PC-3 (cell line): ENCODE measurements around the gene TMC2. TPM values are rescaled to one million over a fixed set of nuclear protein-coding genes. Genes with fewer than 3 reads are reported as not detected.
A peak's percentile ranks its signal among the peaks of the same experiment; 100 is the strongest.

Source experiments
- ATAC-seq: fragments of 200-7000 bp; cut with Tn5 transposase; 2 replicates; pipeline ENCODE4 v1.9.1; 2020; ENCODE audit warnings: mild to moderate bottlenecking, moderate library complexity
- BruUV-seq: library from RNA; stranded (reverse); fragments of 400-500 nt; replicated peaks from 2 replicates; lab custom pipeline; 2021; lab: Mats Ljungman, UMichigan
- CTCF ChIA-PET: fragments of 300-600 bp; sonication (Branson Sonifier 250); formaldehyde crosslinking; loops from one replicate; lab custom pipeline; 2022; ENCODE audit warnings: antibody characterized with exemption; lab: Charles Lee
- POLR2A ChIA-PET: fragments of 300-600 bp; sonication (Branson Sonifier 250); formaldehyde crosslinking; loops from one replicate; lab custom pipeline; 2022; ENCODE audit warnings: antibody characterized with exemption; ENCODE audit not compliant: unreplicated experiment; lab: Charles Lee
- DNase-seq: peaks from one replicate; pipeline ENCODE4 v3.0.0-alpha.2; 2015
- H2AFZ ChIP-seq: fragments of 300-600 bp; sonication (generic); 2 replicates; pipeline ENCODE4 v1.6.0; 2016; ENCODE audit warnings: antibody characterized with exemption, low read length
- H3F3A ChIP-seq: fragments of 300-600 bp; sonication (generic); one replicate; pipeline ENCODE4 v1.6.0; 2017; ENCODE audit warnings: antibody characterized with exemption, low read length, control low read depth, mild to moderate bottlenecking; ENCODE audit not compliant: unreplicated experiment
- H3K27ac ChIP-seq: fragments of 300-600 bp; sonication (generic); 2 replicates; pipeline ENCODE4 v1.5.1; 2016; ENCODE audit warnings: mild to moderate bottlenecking, low read length
- H3K27me3 ChIP-seq: fragments of 300-600 bp; sonication (generic); 2 replicates; pipeline ENCODE4 v1.6.1; 2016; ENCODE audit warnings: low read length, mixed read lengths
- H3K36me3 ChIP-seq: fragments of 300-600 bp; sonication (generic); 2 replicates; pipeline ENCODE4 v1.6.1; 2016; ENCODE audit warnings: low read depth, mixed run types, low read length, mixed read lengths
- H3K4me1 ChIP-seq: fragments of 300-600 bp; sonication (generic); 2 replicates; pipeline ENCODE4 v1.5.1; 2016; ENCODE audit warnings: low read length; ENCODE audit not compliant: insufficient read depth
- H3K4me2 ChIP-seq: fragments of 300-600 bp; sonication (generic); 2 replicates; pipeline ENCODE4 v1.6.0; 2016; ENCODE audit warnings: low read length
- H3K4me3 ChIP-seq: fragments of 300-600 bp; sonication (generic); 2 replicates; pipeline ENCODE4 v1.5.1; 2016; ENCODE audit warnings: mild to moderate bottlenecking, low read length, mixed read lengths
- H3K79me2 ChIP-seq: fragments of 300-600 bp; sonication (generic); 2 replicates; pipeline ENCODE4 v1.6.1; 2017; ENCODE audit warnings: low read length, mixed read lengths
- H3K9ac ChIP-seq: fragments of 300-600 bp; sonication (generic); 2 replicates; pipeline ENCODE4 v1.6.0; 2016; ENCODE audit warnings: mild to moderate bottlenecking, low read length
- H3K9me2 ChIP-seq: fragments of 300-600 bp; sonication (generic); replicated peaks from 2 replicates; pipeline ENCODE4 v1.6.1; 2016; ENCODE audit warnings: mixed run types, low read length, mixed read lengths
- H3K9me3 ChIP-seq: fragments of 300-600 bp; sonication (generic); 2 replicates; pipeline ENCODE4 v1.6.1; 2016; ENCODE audit warnings: low read length, mixed read lengths
- H4K20me1 ChIP-seq: fragments of 300-600 bp; sonication (generic); 2 replicates; pipeline ENCODE4 v1.6.1; 2016; ENCODE audit warnings: low read length, mixed read lengths
- CTCF ChIP-seq: fragments of 300-600 bp; sonication (generic); conservative IDR thresholded peaks from 2 replicates; pipeline ENCODE4 v1.5.1; 2017; ENCODE audit warnings: antibody characterized with exemption, low read depth, mild to moderate bottlenecking, low read length
- EZH2 ChIP-seq: fragments of 300-600 bp; sonication (generic); IDR thresholded peaks from one replicate; pipeline ENCODE4 v1.6.1; 2017; ENCODE audit warnings: antibody characterized with exemption, mild to moderate bottlenecking, low read length; ENCODE audit not compliant: unreplicated experiment
- EZH2phosphoT487 ChIP-seq: fragments of 300-600 bp; sonication (generic); IDR thresholded peaks from 2 replicates; pipeline ENCODE4 v1.6.1; 2018; ENCODE audit warnings: mild to moderate bottlenecking, antibody characterized with exemption, low read length, borderline replicate concordance
- intact Hi-C: fragments of 100-400 bp; cut with micrococcal nuclease; formaldehyde crosslinking; loops from 2 replicates; pipeline ENCODE4 v1.9.0; 2023
- total RNA-seq: library from RNA; depleted of rRNA; stranded (reverse); fragments of >200 nt; gene quantifications from 2 replicates; pipeline ENCODE4 v1.2.3, GENCODE V29; 2014

The TMC2 gene
- total RNA-seq, 1 experiment from 2014 or later: not detected

- ChIA-PET CTCF (interaction anchor here (0.6 to 1.1 kb wide), 2 partner anchors 13 to 15 kb away, joined by 3 read pairs; no protein-coding TSS in a partner anchor), POLR2A (no interaction called here)
- peaks cover 16% of the 10 kb centered on the region for H3K4me1 ChIP-seq
- ATAC-seq: no peak
- H3K27me3 ChIP-seq: peaks cover 4% of the 10 kb centered on the region; the same call in 1 of the 2 replicates
- H3K36me3 ChIP-seq: no peaks in the 10 kb centered on the region
- no peaks in the 10 kb centered on the region for H3F3A ChIP-seq
- intact Hi-C loops: loop anchor here (1.0 kb wide), 1 partner anchor 39 kb away; the partner anchor contains the start of gene SNRPB
- no peak overlapping the region for H3K9ac ChIP-seq
- no peaks in the 10 kb centered on the region for H4K20me1 ChIP-seq
- H3K4me3 ChIP-seq: no peak overlapping the region
- peak overlapping the region; percentile 95; the same call in 1 of the 2 replicates for H3K4me2 ChIP-seq
- no peak overlapping the region for H3K27ac ChIP-seq
- peaks cover 18% of the 10 kb centered on the region for H3K79me2 ChIP-seq
- H2AFZ ChIP-seq: no peak overlapping the region
- no peaks in the 10 kb centered on the region for H3K9me3 ChIP-seq
- no peaks in the 10 kb centered on the region for H3K9me2 ChIP-seq
- DNase-seq: no peak
- no peak for TF ChIP-seq EZH2phosphoT487
- no peak for TF ChIP-seq EZH2
- TF ChIP-seq CTCF: no peak
- BruUV-seq: no TSS peak
Measured at GRCh38 chr20:2509794-2510193, 26.6 kb upstream of the TMC2 start.

DNA sequence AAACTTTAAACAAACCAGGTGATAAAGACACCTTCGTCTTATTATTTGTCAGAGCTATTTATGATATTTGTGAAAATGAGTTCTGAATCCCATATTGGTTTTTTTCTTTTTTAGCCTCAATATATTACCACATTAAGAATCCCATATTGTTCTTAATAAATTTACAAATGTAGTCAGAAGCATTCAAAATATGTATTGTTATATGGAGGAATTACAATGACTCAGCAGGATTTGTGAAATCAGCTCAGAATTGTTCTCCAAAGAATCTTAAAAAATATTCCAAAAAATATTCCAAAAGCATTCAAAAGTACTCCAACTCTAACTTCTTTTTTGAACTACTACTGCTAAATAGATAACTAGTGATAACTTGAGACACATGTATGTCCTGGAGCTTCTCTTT lies 21.2 kb upstream of the TMC2 start:
- Histone ChIP-seq H2AFZ (no peak overlapping the region), H3K27ac (no peak overlapping the region), H3K9me2 (no peaks in the 10 kb centered on the region), H3K4me2 (no peak overlapping the region), H3K9me3 (no peaks in the 10 kb centered on the region), H3K36me3 (no peaks in the 10 kb centered on the region), H3F3A (no peaks in the 10 kb centered on the region), H3K4me1 (no peaks in the 10 kb centered on the region), H4K20me1 (no peaks in the 10 kb centered on the region), H3K79me2 (no peaks in the 10 kb centered on the region), H3K9ac (no peak overlapping the region), H3K4me3 (no peak overlapping the region), H3K27me3 (peaks cover 4% of the 10 kb centered on the region; the same call in 1 of the 2 replicates)
- TF ChIP-seq EZH2 (no peak), EZH2phosphoT487 (no peak), CTCF (no peak)
- BruUV-seq: no TSS peak
- DNase-seq: no peak
- no peak for ATAC-seq
- ChIA-PET CTCF (interaction anchor here (0.6 kb wide), 1 partner anchor 10 kb away, joined by 3 read pairs; no protein-coding TSS in a partner anchor), POLR2A (no interaction called here)
- intact Hi-C loops: no loop called here

- Histone ChIP-seq H3K4me1 (no peaks in the 10 kb centered on the region), H4K20me1 (no peaks in the 10 kb centered on the region), H3K27ac (no peak overlapping the region), H3K9me3 (no peaks in the 10 kb centered on the region), H3F3A (no peaks in the 10 kb centered on the region), H3K9ac (no peak overlapping the region), H3K79me2 (no peaks in the 10 kb centered on the region), H2AFZ (no peak overlapping the region), H3K4me2 (no peak overlapping the region), H3K27me3 (peaks cover 4% of the 10 kb centered on the region; the same call in 1 of the 2 replicates), H3K9me2 (no peaks in the 10 kb centered on the region), H3K4me3 (no peak overlapping the region), H3K36me3 (no peaks in the 10 kb centered on the region)
- no peak for TF ChIP-seq EZH2phosphoT487
- ChIA-PET POLR2A (no interaction called here), CTCF (no interaction called here)
- no peak for ATAC-seq
- intact Hi-C loops: no loop called here
- DNase-seq: no peak
- BruUV-seq: no TSS peak
Measured at GRCh38 chr20:2516399-2516798, 20.0 kb upstream of the TMC2 start.
